ENCODE data around the gene RAET1E. TPM values are rescaled to one million over a fixed set of nuclear protein-coding genes. Genes with fewer than 3 reads are reported as not detected.

The RAET1E gene
- total and polyA plus RNA-seq, 9 of the 15 experiments (the other 6 are each of a cell fraction or from before 2014, with no cell fraction given), result not detected

DNA sequence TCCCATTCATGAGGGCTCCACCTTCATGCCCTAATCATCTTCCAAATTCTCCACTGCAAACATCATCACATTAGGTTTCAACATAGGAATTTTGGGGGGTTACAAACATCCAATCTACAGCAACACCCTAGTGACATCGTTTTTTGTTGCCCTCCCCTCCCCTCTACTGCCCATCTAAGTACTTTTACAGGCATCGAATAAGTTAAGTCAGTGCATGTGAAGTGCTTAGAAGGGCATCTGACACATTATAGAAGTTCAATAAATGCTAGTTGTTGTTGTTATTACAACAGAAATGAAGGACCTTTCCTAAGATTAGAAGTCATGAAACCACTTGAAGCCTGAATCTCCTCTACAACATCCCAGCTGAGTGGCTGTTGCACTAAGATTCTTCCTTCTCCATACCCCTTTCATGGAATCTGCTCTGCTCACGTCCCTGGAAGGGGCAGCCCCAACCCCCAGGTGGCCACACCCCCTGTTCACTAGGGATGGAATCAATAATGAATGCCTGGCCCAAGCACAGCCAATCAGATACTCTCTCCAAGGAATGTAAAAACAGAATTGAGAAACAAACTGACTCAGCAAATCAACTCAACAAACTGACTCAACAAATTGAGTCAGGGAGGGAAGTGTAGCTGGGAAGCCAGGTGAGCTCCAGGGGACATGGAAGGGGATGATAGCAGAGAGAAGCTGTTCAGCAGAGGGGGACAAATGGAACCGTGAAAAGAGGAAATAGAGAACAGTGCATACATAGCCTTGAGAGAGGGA lies 29.9 kb downstream of the RAET1E start (continued):
- TF ChIP-seq RHOXF2B (CRISPR knock-in tag; conservative IDR thresholded peaks at IDR 0.05), result no peak
- TF ChIP-seq TSC22D4 (tag; IDR thresholded peaks at IDR 0.05), result no peak

- POLR2A ChIA-PET, result interaction anchor here (1.2 kb wide), 1 partner anchor 320 kb away, joined by 3 read pairs; no protein-coding TSS in a partner anchor
- Histone ChIP-seq H3K4me1 (replicated peaks in 1 of 2; ENCODE audit: control insufficient read depth in 2 of 2, insufficient read depth in 2 of 2, low read length in 2 of 2) (peaks cover 37 to 54% of the 10 kb centered on the region in 2 experiments), H3K27me3 (ENCODE audit: control insufficient read depth in 2 of 2, insufficient read depth in 2 of 2, low read length in 2 of 2) (peaks cover 0 to 13% of the 10 kb centered on the region in 2 experiments; a peak in 3 of 5 replicates), H3K9ac (ENCODE audit: insufficient read depth in 1 of 2, low read depth in 2 of 2, low read length in 2 of 2) (peak overlapping the region; percentile 30 to 89; a peak in 3 of 4 replicates), H3K9me3 (replicated peaks; ENCODE audit: control insufficient read depth, insufficient read depth, low read depth, low read length) (no peaks in the 10 kb centered on the region), H3K27ac (ENCODE audit: extremely low read depth, low read depth, low read length) (no peak overlapping the region), H3K9me1 (ENCODE audit: control insufficient read depth, insufficient read depth, low read length) (peaks cover 3% of the 10 kb centered on the region), H3K4me3 (peak overlapping the region; percentile 59), H4K20me1 (replicated peaks; ENCODE audit: control insufficient read depth, insufficient read depth, low read length) (0 out of 2 replicates have a peak, but pooled peaks cover 3% of the 10 kb centered on the region), H3K36me3 (ENCODE audit: control insufficient read depth, insufficient read depth, low read length) (no peaks in the 10 kb centered on the region), H3K4me2 (ENCODE audit: insufficient read depth, low read length) (peak overlapping the region; percentile 92), H3K79me2 (ENCODE audit: control insufficient read depth, insufficient read depth, low read length) (no peaks in the 10 kb centered on the region), H2AFZ (ENCODE audit: low read depth, low read length) (peak overlapping the region; percentile 93)
- intact Hi-C loops (cut with micrococcal nuclease), result loop anchor here (2.0 to 10.0 kb wide), 2 partner anchors 24 to 300 kb away; partner anchors contain the start of gene GINM1
- ATAC-seq (peak; percentile 45), FAIRE-seq (peak; percentile 87), DNase-seq (ENCODE audit: extremely low read depth in 1 of 4, low spot score in 3 of 4) (peak; percentile 68 to 82 (median 71))
- no TSS peak for BruUV-seq (replicated peaks)
- WGBS (ENCODE audit: insufficient coverage, low coverage, missing lambda C conversion rate), result 16% methylated on average over 23 of the region's 23 CpGs
- CTCF ChIA-PET (ENCODE audit: low intra/inter-chr PET ratio), result interaction anchor here (1.1 to 2.3 kb wide), 3 partner anchors 24 to 141 kb away, joined by 3 to 8 read pairs (median 4); no protein-coding TSS in a partner anchor
- in situ Hi-C loops (cut with MboI), result no loop called here
- TF ChIP-seq CTCF (IDR thresholded peaks at IDR 0.05 in 2 of 3, conservative IDR thresholded peaks at IDR 0.05 in 1 of 3; ENCODE audit: insufficient read depth in 2 of 3, low read depth in 1 of 3, low read length in 3 of 3), result peak; percentile 79 to 87 (median 81)
- TF ChIP-seq DMBX1 (CRISPR knock-in tag; IDR thresholded peaks at IDR 0.05; ENCODE audit: borderline replicate concordance), result no peak
- TF ChIP-seq PYGO2 (tag; IDR thresholded peaks at IDR 0.05), result no peak
- no peak for TF ChIP-seq ESRRA (IDR thresholded peaks at IDR 0.05; ENCODE audit: borderline replicate concordance, low read depth)
- TF ChIP-seq, protein P1, sequence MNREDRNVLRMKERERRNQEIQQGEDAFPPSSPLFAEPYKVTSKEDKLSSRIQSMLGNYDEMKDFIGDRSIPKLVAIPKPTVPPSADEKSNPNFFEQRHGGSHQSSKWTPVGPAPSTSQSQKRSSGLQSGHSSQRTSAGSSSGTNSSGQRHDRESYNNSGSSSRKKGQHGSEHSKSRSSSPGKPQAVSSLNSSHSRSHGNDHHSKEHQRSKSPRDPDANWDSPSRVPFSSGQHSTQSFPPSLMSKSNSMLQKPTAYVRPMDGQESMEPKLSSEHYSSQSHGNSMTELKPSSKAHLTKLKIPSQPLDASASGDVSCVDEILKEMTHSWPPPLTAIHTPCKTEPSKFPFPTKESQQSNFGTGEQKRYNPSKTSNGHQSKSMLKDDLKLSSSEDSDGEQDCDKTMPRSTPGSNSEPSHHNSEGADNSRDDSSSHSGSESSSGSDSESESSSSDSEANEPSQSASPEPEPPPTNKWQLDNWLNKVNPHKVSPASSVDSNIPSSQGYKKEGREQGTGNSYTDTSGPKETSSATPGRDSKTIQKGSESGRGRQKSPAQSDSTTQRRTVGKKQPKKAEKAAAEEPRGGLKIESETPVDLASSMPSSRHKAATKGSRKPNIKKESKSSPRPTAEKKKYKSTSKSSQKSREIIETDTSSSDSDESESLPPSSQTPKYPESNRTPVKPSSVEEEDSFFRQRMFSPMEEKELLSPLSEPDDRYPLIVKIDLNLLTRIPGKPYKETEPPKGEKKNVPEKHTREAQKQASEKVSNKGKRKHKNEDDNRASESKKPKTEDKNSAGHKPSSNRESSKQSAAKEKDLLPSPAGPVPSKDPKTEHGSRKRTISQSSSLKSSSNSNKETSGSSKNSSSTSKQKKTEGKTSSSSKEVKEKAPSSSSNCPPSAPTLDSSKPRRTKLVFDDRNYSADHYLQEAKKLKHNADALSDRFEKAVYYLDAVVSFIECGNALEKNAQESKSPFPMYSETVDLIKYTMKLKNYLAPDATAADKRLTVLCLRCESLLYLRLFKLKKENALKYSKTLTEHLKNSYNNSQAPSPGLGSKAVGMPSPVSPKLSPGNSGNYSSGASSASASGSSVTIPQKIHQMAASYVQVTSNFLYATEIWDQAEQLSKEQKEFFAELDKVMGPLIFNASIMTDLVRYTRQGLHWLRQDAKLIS (CRISPR knock-in tag; IDR thresholded peaks at IDR 0.05), result 0 out of 2 replicates have a peak, but pooled peaks have one; percentile 49
- TF ChIP-seq JUND (IDR thresholded peaks at IDR 0.05; ENCODE audit: borderline replicate concordance, low read depth, low read length), result peak; percentile 7; the same call in 1 of the 2 replicates
- no peak; the same call in 2 of the 3 replicates for TF ChIP-seq JUND (tag; IDR thresholded peaks at IDR 0.05; ENCODE audit: borderline replicate concordance, low read depth, low read length)
- TF ChIP-seq RCOR1 (IDR thresholded peaks at IDR 0.05; ENCODE audit: borderline replicate concordance in 1 of 2, low read depth in 2 of 2, low read length in 2 of 2), result peak; percentile 22 to 83; a peak in 3 of 4 replicates
- no peak for TF ChIP-seq NFE2 (IDR thresholded peaks at IDR 0.05; ENCODE audit: low read depth)
Measured at GRCh38 chr6:149864578-149865535, 33.1 kb downstream of the RAET1E start.

All from K562 (cell line).